NCI-H1930 (cell line): Measurements from ENCODE around the gene ITSN1.
A peak's percentile ranks its signal among the peaks of the same experiment; 100 is the strongest.
"Not testable (repeated sequence)": the region's sequence is repeated elsewhere in the genome, so short reads cannot be mapped to it uniquely, and the experiment has no call there.

Experiments
- DNase-seq, 2 experiments: peaks; one replicate each; lab custom pipeline; 2025; lab: John Stamatoyannopoulos, UW

Gene ITSN1

DNA sequence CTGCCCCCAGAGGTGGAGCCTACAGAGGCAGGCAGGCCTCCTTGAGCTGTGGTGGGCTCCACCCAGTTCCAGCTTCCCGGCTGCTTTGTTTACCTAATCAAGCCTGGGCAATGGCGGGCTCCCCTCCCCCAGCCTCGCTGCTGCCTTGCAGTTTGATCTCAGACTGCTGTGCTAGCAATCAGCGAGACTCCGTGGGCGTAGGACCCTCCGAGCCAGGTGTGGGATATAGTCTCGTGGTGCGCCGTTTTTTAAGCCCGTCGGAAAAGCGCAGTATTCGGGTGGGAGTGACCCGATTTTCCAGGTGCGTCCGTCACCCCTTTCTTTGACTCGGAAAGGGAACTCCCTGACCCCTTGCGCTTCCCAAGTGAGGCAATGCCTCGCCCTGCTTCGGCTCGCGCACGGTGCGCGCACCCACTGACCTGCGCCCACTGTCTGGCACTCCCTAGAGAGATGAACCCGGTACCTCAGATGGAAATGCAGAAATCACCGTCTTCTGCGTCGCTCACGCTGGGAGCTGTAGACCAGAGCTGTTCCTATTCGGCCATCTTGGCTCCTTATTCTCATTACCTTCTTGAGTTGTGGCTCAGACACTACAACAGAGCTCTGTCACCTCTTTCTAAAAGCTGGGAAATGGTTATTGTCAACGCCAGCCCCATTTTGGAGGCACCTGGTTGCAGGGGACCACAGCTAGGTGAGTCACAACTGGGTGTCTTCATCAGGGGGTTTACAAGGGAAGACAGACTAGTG is 288.9 kb downstream of the ITSN1 start:
- not testable (repeated sequence) for DNase-seq

DNA sequence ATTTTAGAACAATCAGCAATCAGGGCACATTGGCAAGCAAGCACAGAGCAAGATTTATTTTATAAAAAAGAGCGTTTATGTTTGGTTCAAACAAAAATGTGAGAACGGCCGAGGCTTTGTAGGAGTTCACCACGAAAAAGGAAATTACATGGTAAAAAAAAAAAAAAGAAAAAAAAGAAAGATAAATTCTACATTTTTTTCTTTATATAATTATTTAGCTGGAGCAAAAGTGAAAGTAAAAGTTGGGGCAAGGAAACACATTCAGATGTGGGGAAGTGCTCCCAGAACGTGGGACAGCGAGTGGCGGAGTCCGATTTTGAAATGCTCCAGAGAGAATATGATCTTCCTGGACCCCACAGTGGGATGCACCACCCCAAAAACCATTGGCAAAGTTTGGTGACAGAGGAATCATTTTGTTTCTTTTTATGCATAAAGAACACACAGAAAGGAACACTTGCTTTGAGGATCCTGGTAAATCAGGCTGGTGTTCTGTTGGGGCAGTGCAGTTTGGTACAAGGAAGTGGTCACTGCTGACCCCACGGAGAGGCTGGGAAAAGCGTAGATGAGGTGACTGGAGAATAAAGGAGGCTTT is 289.6 kb downstream of the ITSN1 start:
- no peak for DNase-seq

DNA sequence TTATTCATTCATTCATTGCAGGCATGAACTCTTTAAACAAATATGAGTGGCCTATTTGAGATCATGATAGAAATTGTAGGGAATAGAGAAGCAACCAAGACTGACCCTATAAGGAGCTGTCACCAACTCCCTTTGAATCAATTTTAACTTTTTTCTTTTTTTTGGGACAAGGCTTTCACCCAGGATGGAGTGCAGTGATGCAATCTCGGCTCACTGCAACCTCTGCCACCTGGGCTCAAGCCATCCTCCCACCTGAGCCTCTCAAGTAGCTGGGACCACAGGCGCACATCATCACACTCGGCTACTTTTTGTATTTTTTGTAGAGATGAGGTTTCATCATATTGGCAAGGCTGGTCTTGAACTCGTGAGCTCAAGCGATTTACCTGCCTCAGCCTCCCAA is 290.4 kb downstream of the ITSN1 start:
- DNase-seq, result no peak

DNA sequence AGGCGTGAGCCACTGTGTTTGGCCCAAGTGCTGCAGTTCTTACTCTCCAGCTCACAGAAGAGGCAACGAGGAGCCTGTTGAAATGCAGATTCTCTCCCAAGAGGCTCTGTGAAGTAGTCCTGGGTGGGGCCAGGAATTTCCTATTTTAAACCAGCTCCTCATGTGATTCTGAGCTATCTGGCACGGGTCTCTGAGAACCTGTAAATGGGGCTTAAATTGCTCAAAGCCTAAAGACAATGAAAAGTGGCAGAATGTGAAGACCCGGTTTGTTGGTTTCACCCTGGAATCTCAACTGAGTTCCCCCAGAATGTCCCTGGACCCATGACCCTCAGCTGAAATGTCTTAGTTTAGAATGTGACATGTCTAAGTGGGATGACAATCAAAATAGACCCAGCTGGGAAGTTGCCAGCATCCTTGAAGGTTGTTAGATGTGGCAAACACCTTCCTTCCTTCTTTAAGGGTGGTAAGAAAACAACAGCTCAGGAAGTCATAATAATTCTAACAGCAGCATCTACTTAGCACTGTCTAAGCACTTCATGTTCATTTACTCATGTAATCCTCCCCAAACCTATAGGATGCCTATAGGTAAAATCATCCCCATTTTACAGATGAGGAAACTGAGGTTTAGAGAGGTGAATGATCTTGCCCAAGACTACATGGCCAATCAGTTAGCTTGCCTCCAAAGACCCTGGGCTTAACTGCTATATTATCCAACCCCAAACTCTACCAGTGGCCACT is 294.2 kb downstream of the ITSN1 start:
- DNase-seq, result no peak

DNA sequence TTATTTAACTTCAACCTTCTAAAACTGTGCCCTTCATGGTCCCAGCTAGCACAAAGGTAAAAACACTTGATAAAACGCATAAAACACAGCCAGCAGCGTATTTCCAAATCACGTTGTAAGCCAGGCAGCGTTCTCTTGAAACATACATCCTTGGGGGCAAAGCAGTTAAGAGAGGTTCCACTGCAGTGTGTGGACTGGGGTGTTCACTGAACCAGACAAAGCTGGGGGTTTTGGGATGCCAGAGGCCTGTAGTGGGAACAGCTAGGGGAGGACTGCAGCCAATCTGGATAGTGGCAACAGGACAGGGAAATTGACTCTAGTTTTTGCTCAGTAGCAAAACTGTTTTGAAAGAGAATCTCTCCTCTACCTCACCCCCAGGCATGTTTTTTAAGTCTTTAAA is 294.8 kb downstream of the ITSN1 start:
- no peak for DNase-seq

DNA sequence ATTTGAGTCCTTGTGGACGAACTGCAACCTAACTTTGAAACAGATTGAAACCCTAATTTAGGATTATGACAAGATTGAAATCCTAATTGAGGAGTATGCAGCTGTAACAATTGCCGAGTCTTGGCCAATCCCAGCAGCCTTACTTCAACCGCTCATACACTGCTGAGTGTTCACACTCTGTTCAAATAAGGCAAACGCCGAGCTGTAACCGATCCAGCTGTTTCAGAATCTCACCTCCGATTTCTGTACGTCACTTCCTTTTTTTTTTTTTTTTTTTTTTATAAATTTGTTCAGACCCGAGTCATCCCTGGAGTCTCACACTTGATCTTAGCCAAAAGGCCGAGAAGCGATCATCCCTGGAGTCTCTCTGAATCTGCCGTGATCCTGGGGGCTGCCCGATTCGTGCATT is 295.6 kb downstream of the ITSN1 start:
- DNase-seq, result no peak

DNA sequence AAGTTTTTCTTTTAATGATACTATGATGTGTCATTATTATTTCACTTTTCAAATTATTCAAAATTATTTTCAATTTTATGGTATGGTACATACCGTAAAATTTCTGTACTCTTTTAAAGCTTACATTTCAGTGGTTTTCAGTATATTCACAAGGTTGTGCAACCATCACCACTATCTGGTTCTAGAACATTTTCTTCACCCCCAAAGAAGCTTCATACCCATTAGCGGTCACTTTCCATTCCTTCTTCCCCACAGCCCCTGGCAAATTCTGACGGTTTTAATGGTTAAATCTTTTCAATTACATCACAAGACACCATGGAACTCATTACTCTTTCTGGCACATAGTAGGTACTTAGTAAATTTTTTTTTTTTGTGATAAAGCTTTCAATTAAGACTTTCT is 296.1 kb downstream of the ITSN1 start:
- DNase-seq, result no peak

DNA sequence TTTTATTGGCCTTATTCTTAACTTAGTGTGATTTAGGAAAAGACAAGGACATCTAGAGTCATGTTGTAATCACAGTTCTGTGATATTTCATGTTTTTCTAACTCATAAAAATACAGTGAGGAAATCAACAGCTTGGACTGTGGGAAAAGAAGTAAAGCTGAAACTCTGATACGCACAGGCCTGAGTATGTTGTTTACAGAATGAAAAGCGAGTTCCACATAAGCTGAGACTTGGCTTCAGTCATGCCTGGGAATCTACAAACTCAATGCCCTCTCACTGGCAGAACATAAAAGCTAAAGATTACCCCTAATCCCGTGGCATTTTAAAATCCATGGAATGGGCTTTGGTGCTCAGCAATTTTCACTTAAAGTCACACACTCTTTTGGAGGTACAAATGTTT is 296.9 kb downstream of the ITSN1 start:
- no peak for DNase-seq

DNA sequence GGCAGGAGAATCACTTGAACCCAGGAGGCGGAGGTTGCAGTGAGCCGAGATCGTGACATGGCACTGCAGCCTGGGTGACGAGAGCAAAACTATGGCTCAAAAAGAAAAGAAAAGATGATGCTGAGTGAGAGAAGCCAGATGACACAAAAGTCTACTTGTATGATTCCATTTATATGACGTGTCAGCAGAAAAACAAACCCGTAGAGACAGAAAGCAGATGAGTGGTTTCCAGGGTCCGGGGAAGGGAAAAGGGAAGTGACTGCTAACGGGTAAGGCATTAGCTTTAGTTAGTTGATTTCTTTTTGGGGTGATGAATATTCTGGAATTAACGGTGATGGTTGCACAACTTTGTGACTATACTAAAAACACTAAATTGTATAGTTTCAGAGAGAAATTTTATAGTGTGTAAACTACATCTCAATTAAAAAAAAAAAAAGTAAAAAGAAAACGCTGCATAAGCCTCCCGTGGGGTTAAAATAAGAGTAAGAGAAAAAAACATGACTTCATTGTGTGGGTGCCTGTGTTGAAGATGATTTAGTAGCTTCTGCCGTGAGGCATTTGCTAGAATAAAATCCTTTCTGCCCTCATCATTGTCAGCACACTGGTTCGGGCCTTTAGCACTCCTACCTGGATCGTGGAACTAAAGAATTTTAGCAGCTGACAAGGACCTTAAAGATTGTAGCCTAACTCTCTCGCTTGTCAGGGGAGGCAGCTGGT is 298.0 kb downstream of the ITSN1 start:
- no peak for DNase-seq

DNA sequence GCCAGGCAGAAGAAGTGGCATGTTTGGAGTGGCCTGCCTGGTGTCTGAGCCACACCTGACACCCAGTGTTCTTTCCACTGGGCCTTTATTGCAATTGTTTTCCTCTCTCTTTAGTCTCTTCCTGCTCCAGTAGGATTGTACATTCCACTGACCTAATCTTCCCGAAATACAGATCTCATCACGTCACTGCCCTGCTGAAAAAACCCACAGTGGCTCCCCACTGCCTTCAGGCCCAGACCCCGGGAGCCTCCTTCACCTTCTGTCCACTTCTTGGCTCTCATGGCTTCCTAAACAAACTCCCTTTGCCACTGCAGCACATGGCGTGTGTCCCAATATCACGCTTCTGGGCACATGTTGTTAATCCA is 298.6 kb downstream of the ITSN1 start:
- no peak for DNase-seq

DNA sequence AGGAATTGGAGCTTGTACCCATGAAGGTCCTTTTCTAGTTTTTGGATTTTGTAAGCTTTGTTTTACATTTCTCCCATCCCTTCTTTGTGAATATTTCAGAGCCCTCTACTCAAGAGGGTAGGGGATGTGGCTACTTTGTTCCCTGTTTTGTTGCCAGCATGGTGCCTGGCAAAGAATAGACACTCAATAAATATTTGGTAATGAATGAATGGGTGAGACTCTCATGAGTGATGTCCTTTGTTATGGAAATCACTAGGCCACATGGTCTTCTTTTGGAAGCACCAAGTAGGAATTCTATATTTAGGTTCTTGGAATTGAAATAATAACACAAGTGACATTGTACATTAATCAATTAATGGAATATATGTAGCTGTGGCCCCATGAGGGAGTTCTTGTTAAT is 300.1 kb downstream of the ITSN1 start:
- no peak for DNase-seq

DNA sequence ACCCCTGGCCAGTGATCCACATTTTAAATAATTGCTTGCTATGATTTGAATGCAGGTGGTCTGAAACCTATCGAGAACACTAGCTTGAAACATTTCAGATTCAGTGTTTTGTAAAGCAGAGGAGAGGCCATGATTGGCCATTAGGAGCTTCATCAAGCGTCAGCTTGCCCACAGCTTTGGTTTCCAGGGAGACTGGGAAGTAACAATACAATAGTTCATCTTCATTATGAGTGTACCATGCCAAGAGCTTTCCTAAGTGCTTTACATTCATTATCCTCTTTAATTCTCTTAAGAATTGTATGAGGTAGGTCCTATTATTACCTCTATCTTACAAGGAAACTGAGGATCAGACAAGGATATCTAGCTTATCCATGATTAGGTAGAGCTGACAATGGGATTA is 301.0 kb downstream of the ITSN1 start:
- DNase-seq, result no peak

DNA sequence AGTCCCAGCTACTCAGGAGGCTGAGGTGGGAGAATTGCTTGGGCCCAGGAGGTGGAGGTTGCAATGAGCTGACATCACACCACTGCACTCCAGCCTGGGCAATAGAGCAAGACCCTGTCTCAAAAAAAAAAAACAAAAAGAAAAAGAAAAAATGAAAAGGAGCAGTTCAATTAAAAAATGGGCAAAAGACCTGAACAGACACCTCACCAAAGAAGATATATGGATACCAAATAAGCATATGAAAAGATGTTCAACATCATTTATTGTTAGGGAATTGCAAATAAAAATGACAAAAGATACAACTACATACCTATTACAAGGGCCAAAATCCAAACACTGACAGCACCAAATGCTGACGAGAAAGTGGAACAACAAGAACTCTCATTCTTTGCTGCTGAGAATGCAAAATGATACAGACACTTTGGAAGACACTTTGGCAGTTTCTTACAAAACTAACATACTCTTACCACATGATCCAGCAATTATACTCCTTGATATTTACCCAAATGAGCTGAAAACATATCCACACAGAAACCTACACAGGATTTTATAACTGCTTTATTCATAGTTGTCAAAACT is 302.0 kb downstream of the ITSN1 start:
- no peak for DNase-seq

DNA sequence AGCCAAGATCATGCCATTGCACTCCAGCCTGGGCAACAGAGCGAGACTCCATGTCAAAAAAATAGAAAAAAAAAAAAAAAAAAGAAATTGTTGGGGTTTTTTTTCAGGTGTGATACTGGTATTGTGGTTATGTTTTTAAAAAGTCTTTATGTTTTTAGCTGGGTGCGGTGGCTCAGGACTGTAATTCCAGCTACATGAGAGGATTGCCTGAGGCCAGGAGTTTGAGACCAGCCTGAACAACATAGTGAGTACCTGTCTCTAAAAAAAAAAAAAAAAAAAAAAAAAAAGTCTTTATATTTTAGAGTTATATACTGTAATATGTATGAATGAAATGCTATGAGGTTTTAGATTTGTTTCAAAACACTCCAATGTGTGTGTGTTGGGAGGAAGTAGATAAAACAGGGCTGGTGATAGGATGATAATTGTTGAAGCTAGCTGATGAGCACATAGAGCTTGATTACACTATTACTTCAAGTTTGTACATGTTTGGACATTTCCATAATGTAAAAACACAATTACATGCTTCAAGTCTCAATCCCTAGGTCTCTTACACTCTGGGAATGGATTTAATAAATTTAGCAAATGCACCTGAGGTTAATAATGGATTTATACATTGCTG is 303.5 kb downstream of the ITSN1 start:
- no peak for DNase-seq

DNA sequence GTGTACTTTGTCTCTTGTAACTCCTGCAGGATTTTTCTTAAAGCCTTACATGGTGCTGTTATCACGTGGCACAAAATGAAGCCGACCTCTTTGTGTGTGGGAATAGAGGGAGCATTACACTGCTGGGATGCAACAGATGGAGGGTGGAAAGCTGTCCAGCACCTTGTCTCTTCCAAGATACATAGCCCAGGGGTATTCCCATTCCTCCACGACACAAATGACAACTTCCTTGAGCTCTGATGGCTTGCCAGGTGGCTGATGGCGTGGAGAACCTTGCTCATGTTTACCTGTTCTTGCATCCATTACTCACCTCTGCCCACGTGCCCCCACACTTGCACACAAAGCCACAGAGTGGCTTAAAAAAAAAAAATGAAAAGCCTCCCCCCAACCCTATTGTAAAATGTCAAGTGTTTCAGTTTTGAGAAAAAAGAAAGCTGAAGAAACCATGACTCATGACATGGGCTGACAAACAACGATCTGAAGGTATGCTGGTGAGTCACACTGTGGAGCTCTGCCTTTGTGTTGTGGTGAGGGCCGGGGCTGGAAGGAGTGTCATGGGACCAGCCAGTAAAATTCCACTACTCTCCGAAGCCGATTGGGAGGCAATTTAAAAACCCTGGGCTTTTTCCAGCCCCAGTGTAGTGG is 305.3 kb downstream of the ITSN1 start:
- no peak for DNase-seq

DNA sequence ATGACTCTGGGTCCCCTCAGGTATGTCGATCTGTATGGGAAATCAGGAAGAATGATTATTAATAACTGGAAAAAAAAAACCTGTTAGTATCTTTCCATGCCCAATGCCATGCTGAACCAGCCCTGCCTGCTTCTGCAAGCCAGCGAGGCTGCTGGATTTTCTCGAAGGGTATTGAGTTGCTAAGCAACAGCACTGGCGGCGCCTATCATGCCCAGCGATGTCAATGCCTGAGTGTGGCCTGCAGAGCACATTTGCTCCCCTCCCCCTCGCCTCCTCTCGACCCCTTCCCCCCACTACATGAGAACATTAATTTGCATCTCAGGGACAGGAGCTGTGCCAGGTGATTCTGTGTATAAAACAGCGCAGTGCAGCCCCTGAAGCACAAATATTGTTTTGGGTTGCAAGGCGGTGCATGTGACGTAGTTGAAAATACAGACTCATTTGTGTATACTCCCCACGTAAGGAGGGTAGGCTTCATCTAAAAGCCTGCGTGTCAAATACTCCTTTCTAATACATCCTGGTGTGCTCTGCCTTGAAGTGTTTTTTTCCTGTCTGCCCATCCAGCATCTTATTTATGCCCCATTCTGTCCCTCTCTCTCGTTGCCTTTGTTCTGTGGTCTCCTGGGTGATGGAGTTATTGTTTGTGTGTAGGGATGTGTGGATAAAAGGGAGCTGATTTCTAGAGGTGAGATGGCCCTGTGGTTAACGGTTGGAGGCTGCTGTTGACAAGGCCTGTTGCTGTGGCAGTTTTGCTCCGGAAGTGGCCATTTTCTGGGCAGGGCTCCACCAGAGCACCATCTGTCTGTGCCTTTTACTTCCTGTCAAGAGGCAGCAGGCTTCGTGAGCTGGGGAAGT is 306.0 kb downstream of the ITSN1 start:
- peak in 1 of 2 experiments; percentile 8 for DNase-seq

DNA sequence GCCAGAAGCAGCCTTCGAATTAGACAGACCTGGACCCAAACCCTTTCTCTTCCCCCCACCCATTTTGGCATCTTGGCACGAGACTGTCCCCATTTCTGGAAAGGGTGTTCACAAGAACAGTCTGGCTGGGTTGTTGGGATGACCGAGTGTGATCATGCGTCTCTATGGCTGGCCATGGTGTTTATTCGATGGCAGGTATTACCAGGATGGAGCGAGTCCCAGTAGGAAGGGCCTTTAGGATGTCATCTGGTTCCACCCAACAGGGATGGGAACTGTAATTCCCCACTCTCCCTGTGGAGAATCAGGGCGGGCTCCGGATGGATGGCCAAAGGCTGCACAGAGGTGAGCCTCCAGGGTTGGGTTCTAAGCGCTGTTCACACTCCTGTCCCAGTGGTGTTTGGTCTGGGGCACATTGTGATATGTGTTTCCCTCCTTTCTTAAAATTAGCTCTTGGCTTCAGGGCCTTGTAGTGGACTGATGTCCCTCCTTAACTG is 306.7 kb downstream of the ITSN1 start:
- DNase-seq, result no peak
